Right lobe of liver (tissue), 6 donors: Measurements from ENCODE around the gene MBOAT1. TPM values are rescaled to one million over a fixed set of nuclear protein-coding genes. Genes with fewer than 3 reads are reported as not detected.
"Not testable (repeated sequence)": the region's sequence is repeated elsewhere in the genome, so short reads cannot be mapped to it uniquely, and the experiment has no call there.

Source experiments
- ATAC-seq, 4 donors: fragments of 200-7000 bp; cut with Tn5 transposase; one replicate each; pipeline ENCODE4 v1.9.1; 2020; ENCODE audit warnings: mild to moderate bottlenecking in 4 of 4, moderate library complexity in 4 of 4
- DNase-seq, 3 donors: peaks; one replicate each; pipeline ENCODE4 v3.0.0-alpha.2; 2020
- H3K27ac ChIP-seq, 3 donors: fragments of 200-600 bp; one replicate each; pipeline ENCODE4 v1.8.0; 2022
- H3K27me3 ChIP-seq, 2 donors: fragments of 200-600 bp; one replicate each; pipeline ENCODE4 v1.8.0; 2022
- H3K36me3 ChIP-seq, 4 donors: fragments of 200-600 bp; sonication (generic) in 1 of 4; one replicate each; pipeline versions ENCODE4 v1.5.1 to v1.8.0; 2017 to 2022; ENCODE audit warnings: control low read depth in 1 of 4
- H3K4me1 ChIP-seq, 4 donors: fragments of 200-600 bp; sonication (generic) in 1 of 4; one replicate each; pipeline versions ENCODE4 v1.5.1 to v1.8.0; 2017 to 2022; ENCODE audit warnings: control low read depth in 1 of 4
- H3K4me3 ChIP-seq, 3 donors: fragments of 200-600 bp; one replicate each; pipeline ENCODE4 v1.8.0; 2022
- H3K9me3 ChIP-seq, 4 donors: fragments of 200-600 bp; sonication (generic) in 1 of 4; one replicate each; pipeline versions ENCODE4 v1.5.1 to v1.8.0; 2017 to 2022; ENCODE audit warnings: control low read depth in 1 of 4
- POLR2A ChIP-seq: fragments of 450-650 bp; IDR thresholded peaks from one replicate; pipeline ENCODE4 v1.6.1; 2017; ENCODE audit warnings: antibody characterized with exemption, mild to moderate bottlenecking
- WGBS: methylation state at CpG from one replicate; pipeline ENCODE4 v1.1.6; 2018; ENCODE audit warnings: low coverage, low lambda C conversion rate; ENCODE audit not compliant: insufficient coverage; ENCODE audit errors: missing lambda C conversion rate; 5-methylcytosine and 5-hydroxymethylcytosine counted together
- intact Hi-C, 2 donors: fragments of 100-400 bp; cut with DNase I; formaldehyde crosslinking; loops; one replicate each; pipeline versions ENCODE4 v1.11.2 to v1.14.1; 2022
- total RNA-seq, 6 experiments: library from RNA; depleted of rRNA in 2 of 6; stranded (reverse); fragments of >200 nt in 2 of 6; fragmentation: NEBNext Ultra II Directional in 3 of 6; extraction: Animal tissue kit (Norgen Biotek cat#: 25700) in 3 of 6; gene quantifications; one replicate each; pipeline versions ENCODE4 v1.1.0 to v1.2.4, GENCODE V29; 2016 to 2023
- TF ChIP-seq, protein P1 (sequence below), 4 donors: fragments of 200-600 bp in 3 of 4; fragments of 450-650 bp in 1 of 4; IDR thresholded peaks; one replicate each; pipeline versions ENCODE4 v1.5.1 to v1.8.0; 2016 to 2022; ENCODE audit warnings: antibody characterized with exemption in 4 of 4, mild to moderate bottlenecking in 2 of 4
- donor health status: DM: no; HTN: yes; CAD: no.
- donor health status: DM: no; HTN: no; CAD: no.
- donor health status: DM: no; HTN: no; CAD: no.
- donor health status: DM: no; HTN: yes; CAD: no.
- donor health status: DM: no; HTN: yes; CAD: no.

The MBOAT1 gene
- total RNA-seq, 6 experiments from 2014 or later = 3.6 to 10.0 (median 5.9) TPM

DNA sequence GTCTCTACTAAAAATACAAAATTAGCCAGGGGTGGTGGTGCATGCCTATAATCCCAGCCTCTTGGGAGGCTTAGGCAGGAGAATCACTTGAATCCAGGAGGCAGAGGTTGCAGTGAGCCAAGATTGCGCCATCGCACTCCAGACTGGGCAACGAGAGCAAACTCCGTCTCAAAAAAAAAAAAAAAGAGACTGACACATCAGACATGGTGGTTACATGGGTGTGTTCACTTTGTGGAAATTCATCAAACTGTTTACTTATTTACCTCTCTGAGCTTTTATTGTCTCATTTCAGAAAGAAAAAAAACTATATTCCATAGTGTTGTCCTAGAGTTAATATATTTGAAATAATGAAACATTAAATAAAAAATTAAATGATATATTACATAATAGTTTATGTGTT lies 64.8 kb downstream of the MBOAT1 start:
- WGBS = 70% methylated on average over 3 of the region's 4 CpGs
- peaks cover 0 to 8% (median 0%) of the 10 kb centered on the region in 4 donors for H3K4me1 ChIP-seq
- H3K27me3 ChIP-seq = no peaks in the 10 kb centered on the region
- ATAC-seq (no peak), DNase-seq (no peak)
- no peak overlapping the region for H3K27ac ChIP-seq
- intact Hi-C loops = no loop called here
- H3K36me3 ChIP-seq = no peaks in the 10 kb centered on the region
- H3K4me3 ChIP-seq = no peak overlapping the region
- no peaks in the 10 kb centered on the region for H3K9me3 ChIP-seq
- TF ChIP-seq, protein P1, sequence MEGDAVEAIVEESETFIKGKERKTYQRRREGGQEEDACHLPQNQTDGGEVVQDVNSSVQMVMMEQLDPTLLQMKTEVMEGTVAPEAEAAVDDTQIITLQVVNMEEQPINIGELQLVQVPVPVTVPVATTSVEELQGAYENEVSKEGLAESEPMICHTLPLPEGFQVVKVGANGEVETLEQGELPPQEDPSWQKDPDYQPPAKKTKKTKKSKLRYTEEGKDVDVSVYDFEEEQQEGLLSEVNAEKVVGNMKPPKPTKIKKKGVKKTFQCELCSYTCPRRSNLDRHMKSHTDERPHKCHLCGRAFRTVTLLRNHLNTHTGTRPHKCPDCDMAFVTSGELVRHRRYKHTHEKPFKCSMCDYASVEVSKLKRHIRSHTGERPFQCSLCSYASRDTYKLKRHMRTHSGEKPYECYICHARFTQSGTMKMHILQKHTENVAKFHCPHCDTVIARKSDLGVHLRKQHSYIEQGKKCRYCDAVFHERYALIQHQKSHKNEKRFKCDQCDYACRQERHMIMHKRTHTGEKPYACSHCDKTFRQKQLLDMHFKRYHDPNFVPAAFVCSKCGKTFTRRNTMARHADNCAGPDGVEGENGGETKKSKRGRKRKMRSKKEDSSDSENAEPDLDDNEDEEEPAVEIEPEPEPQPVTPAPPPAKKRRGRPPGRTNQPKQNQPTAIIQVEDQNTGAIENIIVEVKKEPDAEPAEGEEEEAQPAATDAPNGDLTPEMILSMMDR (IDR thresholded peaks at IDR 0.05) = no peak
- no peak for TF ChIP-seq POLR2A

DNA sequence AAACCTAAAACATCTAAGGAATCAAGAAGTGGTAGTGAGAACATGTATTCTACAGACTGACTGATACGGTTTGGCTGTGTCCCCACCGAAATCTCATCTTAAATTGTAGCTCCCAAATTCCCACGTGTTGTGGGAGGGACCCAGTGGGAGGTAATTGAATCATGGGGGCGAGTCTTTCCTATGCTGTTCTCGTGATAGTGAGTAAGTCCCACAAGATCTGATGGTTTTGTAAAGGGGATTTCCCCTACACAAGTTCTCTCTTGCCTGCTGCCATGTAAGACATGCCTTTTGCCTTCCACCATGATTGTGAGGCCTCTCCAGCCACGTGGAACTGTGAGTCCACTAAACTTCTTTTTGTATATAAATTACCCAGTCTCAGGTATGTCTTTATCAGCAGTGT lies 65.4 kb downstream of the MBOAT1 start:
- H3K4me3 ChIP-seq, H3K27me3 ChIP-seq, H3K27ac ChIP-seq, H3K9me3 ChIP-seq, H3K4me1 ChIP-seq, intact Hi-C loops, DNase-seq, H3K36me3 ChIP-seq, ATAC-seq: not testable (repeated sequence)
- 89% methylated on average over 6 of the region's 6 CpGs for WGBS

DNA sequence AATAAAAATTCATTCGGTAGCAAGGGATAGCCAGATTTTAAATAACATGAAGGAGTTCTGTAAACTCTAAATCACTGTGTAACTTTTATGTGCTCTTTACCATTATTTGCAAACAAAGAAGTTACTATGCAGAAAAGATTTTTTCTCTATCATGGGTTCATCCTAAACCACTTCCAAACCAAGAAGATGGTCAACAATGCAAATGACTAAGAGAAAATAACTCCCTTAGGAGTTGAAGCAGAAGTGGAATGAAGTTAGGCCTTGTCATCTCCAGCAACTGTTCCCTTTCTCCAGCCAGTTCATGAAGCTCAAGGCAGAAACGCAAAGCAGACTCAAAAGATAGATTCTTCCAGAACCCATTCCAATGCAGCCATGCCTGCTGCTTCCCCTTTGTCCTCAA lies 66.0 kb downstream of the MBOAT1 start:
- TF ChIP-seq POLR2A = no peak
- TF ChIP-seq, protein P1 (IDR thresholded peaks at IDR 0.05) = no peak
- no peak overlapping the region for H3K4me3 ChIP-seq
- H3K27ac ChIP-seq = no peak overlapping the region
- DNase-seq (no peak), ATAC-seq (no peak)
- H3K4me1 ChIP-seq = peaks cover 0 to 8% (median 0%) of the 10 kb centered on the region in 4 donors
- WGBS = 91% methylated on average over 2 of the region's 2 CpGs
- intact Hi-C loops = no loop called here
- no peaks in the 10 kb centered on the region for H3K9me3 ChIP-seq
- H3K27me3 ChIP-seq = no peaks in the 10 kb centered on the region
- H3K36me3 ChIP-seq = no peaks in the 10 kb centered on the region

DNA sequence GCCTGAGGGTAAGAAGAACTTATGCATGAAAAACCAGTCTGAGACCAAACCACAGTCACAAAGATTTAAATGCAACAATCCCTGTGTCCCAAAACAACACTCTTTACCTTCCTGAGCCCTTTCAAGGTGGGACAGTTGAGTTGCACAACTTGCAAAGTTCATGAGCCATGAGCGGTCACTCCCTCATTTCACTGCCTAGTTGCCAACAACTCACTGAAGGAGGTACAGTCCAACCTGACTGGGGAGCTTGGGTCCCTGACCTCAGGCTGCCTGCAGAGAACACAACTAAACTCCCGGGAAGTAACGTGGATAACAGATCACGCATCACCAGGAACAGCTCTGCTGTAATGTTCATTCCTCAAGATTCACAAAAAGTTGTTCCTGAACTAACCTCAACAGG lies 69.4 kb downstream of the MBOAT1 start:
- Histone ChIP-seq H3K9me3 (no peaks in the 10 kb centered on the region), H3K27me3 (no peaks in the 10 kb centered on the region), H3K4me3 (no peak overlapping the region), H3K4me1 (peaks cover 0 to 8% (median 0%) of the 10 kb centered on the region in 4 donors), H3K27ac (no peak overlapping the region), H3K36me3 (no peaks in the 10 kb centered on the region)
- no peak for TF ChIP-seq POLR2A
- TF ChIP-seq, protein P1 (IDR thresholded peaks at IDR 0.05) = no peak
- 47% methylated on average over 4 of the region's 4 CpGs for WGBS
- ATAC-seq = peak; percentile 78 to 96 (median 87)
- intact Hi-C loops = no loop called here
- peak in 2 of 3 donors; percentile 56 to 59 for DNase-seq

DNA sequence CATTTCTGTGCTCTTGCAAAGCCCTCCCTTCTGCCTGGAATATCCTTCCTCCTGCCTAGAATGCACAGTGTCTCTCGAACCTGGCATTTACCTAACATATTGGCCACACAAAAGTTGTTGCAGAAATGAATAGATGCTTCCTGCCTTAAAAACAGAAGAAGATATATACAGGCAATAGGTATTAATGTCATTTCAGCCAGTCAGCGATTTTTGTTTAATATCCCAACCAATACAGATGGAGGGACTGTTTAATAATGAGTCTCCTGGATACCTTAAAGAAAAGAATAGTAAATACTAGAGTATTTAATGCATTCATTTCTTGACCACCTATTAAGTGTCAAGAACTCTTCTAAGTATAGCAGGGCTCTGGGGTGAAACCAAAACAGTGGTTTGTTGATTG lies 70.3 kb downstream of the MBOAT1 start:
- H3K36me3 ChIP-seq = no peaks in the 10 kb centered on the region
- no peaks in the 10 kb centered on the region for H3K9me3 ChIP-seq
- H3K27ac ChIP-seq = no peak overlapping the region
- no peaks in the 10 kb centered on the region for H3K27me3 ChIP-seq
- DNase-seq (no peak), ATAC-seq (no peak)
- 89% methylated on average over 2 of the region's 2 CpGs for WGBS
- peaks cover 0 to 8% (median 0%) of the 10 kb centered on the region in 4 donors for H3K4me1 ChIP-seq
- TF ChIP-seq POLR2A = no peak
- TF ChIP-seq, protein P1 (IDR thresholded peaks at IDR 0.05) = no peak
- intact Hi-C loops = no loop called here
- no peak overlapping the region for H3K4me3 ChIP-seq

DNA sequence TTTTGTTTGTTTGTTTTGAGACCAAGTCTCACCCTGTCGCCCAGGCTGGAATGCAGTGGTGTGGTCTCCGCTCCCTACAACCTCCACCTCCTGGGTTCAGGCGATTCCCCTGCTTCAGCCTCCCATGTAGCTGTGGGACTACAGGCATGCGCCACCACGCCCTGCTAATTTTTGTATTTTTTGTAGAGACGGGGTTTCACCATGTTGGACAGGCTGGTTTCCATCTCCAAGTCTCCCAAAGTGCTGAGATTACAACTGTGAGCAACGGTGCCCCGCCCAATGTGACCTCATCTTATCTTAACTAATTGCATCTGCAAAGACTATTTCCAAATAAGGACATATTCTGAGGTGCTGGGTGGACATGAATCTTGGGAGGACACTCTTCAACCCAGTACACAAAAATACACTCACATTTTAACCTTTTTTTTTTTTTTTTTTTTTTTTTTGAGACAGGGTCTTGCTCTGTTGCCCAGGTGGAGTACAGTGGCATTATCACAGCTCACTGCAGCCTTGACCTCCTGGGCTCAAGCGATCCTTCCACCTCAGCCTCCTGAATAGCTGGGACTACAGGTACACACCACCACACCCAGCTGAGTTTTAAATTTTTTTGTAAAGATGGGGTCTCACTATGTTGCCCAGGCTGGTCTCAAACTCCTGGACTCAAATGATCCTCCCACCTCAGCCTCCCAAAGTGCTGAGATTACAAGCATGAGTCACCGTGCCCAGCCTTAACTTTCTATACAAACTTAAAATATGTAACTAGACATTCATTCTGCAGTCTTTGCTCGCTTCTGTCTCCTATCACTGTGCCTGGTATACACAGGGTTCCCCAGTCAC lies 72.9 kb downstream of the MBOAT1 start:
- DNase-seq, H3K4me1 ChIP-seq, H3K9me3 ChIP-seq, H3K27me3 ChIP-seq, H3K27ac ChIP-seq, ATAC-seq, H3K36me3 ChIP-seq, intact Hi-C loops, H3K4me3 ChIP-seq: not testable (repeated sequence)
- WGBS = 97% methylated on average over 10 of the region's 11 CpGs
